ENCODE data around the gene CEPT1. TPM values are rescaled to one million over a fixed set of nuclear protein-coding genes. Genes with fewer than 3 reads are reported as not detected.

The CEPT1 gene
- total RNA-seq, 4 donors from 2014 or later: 32.2 to 53.8 (median 51.7) TPM

DNA sequence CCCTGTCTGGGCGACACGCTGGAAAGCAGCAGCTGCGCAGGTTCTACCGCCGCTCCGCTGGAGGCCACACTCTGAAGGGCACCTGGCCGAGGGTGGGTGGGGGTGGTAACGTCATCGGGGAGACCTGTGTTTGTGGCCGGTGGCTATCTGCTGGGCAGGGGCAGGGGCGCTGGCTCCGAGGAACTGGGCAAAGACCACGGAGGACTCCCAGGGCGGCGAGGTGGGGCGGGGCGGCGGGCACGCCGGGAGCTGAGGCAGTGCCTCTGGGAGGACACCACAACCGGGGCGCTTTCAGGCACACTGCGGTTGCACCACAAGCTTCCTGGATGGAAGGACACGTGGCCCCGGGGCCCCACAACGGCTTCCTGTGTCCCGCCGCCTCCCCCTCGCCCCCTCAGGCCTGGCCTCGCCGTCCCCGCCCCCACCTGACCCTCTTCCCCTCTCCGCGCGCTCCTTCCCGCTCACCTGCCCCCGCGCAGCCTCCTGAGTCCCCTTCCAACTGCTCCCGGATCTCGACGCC is 63.7 kb downstream of the CEPT1 start:
- peak overlapping the region; percentile 34 to 84 (median 70) for H3K4me3 ChIP-seq (replicated peaks in 1 of 3)
- intact Hi-C loops (cut with DNase I): no loop called here
- H3K27ac ChIP-seq: peak overlapping the region; percentile 43 to 89 (median 86)
- WGBS, 2 donors: 9 to 25% methylated on average over 17 to 29 of the region's 41 CpGs
- DNase-seq: peak; percentile 81 to 85
- no peaks in the 10 kb centered on the region for H3K27me3 ChIP-seq
- H3K9me3 ChIP-seq: no peaks in the 10 kb centered on the region
- no peaks in the 10 kb centered on the region for H3K36me3 ChIP-seq
- TF ChIP-seq POLR2A (IDR thresholded peaks at IDR 0.05): peak in 1 of 2 donors; percentile 1
- TF ChIP-seq, protein P1, sequence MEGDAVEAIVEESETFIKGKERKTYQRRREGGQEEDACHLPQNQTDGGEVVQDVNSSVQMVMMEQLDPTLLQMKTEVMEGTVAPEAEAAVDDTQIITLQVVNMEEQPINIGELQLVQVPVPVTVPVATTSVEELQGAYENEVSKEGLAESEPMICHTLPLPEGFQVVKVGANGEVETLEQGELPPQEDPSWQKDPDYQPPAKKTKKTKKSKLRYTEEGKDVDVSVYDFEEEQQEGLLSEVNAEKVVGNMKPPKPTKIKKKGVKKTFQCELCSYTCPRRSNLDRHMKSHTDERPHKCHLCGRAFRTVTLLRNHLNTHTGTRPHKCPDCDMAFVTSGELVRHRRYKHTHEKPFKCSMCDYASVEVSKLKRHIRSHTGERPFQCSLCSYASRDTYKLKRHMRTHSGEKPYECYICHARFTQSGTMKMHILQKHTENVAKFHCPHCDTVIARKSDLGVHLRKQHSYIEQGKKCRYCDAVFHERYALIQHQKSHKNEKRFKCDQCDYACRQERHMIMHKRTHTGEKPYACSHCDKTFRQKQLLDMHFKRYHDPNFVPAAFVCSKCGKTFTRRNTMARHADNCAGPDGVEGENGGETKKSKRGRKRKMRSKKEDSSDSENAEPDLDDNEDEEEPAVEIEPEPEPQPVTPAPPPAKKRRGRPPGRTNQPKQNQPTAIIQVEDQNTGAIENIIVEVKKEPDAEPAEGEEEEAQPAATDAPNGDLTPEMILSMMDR (IDR thresholded peaks at IDR 0.05): no peak
- peaks cover 21 to 32% of the 10 kb centered on the region in 2 donors for H3K4me1 ChIP-seq

DNA sequence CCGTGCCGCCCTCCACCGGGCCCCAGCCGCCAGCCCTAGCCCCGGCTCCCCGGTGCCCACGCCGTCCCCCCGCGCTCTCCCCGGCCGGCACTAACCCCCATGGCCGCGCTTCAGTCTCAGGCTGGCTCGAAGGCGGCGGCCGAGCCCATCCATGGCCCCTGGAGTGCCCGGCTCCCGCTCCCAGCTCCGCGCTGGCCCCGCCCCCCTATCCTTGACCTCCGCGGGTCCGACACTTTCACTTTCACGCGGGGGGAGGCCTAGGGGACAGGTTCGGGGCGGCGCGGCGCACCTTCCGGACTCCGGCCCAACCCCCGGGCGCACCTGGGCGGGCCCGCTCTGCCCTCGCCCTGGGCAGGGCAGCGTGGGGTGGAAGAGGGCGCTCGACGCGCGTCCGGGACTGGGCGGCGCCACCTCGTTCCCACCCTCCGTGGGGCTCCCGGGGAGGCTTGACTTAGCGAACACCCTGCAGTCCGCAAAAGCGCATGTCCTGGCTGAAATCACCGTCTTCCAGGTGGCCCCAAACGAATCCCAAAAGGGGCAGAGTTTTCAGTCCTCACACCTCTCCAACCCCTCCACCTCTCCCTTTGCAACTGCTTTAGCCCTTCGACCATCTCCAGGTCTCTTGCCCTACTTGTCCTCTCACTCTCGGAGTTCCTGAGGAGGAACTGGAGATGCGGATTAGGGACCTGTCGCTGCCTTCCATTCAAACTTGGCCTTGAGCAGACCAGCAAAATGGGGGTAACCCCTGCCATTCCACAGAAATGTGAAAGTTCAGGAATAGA is 64.4 kb downstream of the CEPT1 start:
- Histone ChIP-seq H3K27ac (peak overlapping the region; percentile 43 to 89 (median 86)), H3K27me3 (no peaks in the 10 kb centered on the region), H3K9me3 (no peaks in the 10 kb centered on the region), H3K36me3 (no peaks in the 10 kb centered on the region), H3K4me3 (replicated peaks in 1 of 3) (peak overlapping the region; percentile 34 to 84 (median 70)), H3K4me1 (peaks cover 21 to 32% of the 10 kb centered on the region in 2 donors)
- intact Hi-C loops (cut with DNase I): no loop called here
- DNase-seq: peak; percentile 81 to 82
- WGBS, 2 donors: 6 to 7% methylated on average over 17 to 31 of the region's 61 CpGs
- TF ChIP-seq POLR2A (IDR thresholded peaks at IDR 0.05): peak in 1 of 2 donors; percentile 78
- TF ChIP-seq, protein P1 (IDR thresholded peaks at IDR 0.05): peak in 1 of 6 experiments; percentile 6

DNA sequence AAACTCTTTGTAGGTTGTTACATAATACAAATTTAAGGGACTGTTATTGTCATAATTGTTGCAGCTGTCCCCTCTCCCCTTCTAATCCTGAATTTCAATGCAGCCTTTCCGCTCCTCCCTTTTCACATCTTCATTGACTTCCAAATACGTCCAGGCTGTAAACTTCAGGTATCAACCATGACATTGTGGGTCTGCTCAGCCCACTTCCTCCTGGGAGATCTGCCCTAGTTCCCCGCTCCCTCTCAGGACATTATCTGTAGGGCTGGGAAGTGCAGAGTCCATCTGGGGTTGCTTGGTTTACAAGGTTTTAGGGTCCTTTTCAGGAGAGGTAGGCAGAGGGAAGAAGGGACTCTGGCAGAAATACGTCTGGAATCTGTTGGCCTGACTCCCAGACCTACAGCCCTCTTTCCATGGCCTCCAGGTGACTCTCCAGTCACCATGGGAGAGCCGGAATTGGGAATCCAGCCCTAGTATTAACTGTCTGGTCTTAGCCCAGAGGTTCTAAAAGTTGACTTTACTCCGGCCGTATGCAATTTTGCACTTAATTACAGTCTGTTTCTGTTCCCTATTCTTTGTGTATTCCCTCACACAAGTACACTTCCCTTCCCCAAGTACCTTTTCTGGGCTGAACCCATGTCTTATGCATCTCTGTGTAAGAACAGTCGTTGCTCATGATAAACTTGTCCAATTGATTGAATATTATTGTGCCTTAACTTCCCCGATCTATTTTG is 65.1 kb downstream of the CEPT1 start:
- 72 to 73% methylated on average over 9 of the region's 9 CpGs for WGBS, 2 donors
- DNase-seq: no peak
- H3K27me3 ChIP-seq: no peaks in the 10 kb centered on the region
- H3K9me3 ChIP-seq: no peaks in the 10 kb centered on the region
- H3K27ac ChIP-seq: peak overlapping the region in 2 of 3 donors; percentile 86 to 89
- intact Hi-C loops (cut with DNase I): no loop called here
- H3K36me3 ChIP-seq: no peaks in the 10 kb centered on the region
- H3K4me1 ChIP-seq: peaks cover 21 to 32% of the 10 kb centered on the region in 2 donors
- peak overlapping the region in 1 of 3 donors; percentile 70 for H3K4me3 ChIP-seq (replicated peaks in 1 of 3)
- TF ChIP-seq, protein P1 (IDR thresholded peaks at IDR 0.05): no peak

DNA sequence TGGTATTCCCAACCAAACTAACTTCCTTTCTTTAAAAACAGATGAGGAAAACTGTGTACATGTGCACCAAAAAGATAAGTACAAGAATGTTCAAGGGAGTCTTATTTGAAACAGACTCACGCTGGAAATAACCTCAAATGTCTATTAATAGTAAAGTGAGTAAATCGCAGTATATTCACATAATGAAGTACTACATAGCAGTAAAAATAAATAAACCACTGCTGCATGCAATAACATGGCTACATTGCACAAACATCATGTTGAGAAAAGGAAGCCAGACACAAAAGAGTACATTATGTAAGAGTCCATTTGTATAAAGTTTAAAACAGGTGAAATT is 65.7 kb downstream of the CEPT1 start:
- intact Hi-C loops (cut with DNase I): no loop called here
- Histone ChIP-seq H3K9me3 (no peaks in the 10 kb centered on the region), H3K27ac (no peak overlapping the region), H3K4me3 (replicated peaks in 1 of 3) (no peak overlapping the region), H3K27me3 (no peaks in the 10 kb centered on the region), H3K4me1 (peaks cover 21 to 32% of the 10 kb centered on the region in 2 donors), H3K36me3 (no peaks in the 10 kb centered on the region)
- WGBS, 2 donors: 62 to 77% methylated on average over 2 of the region's 2 CpGs
- no peak for DNase-seq
- no peak for TF ChIP-seq POLR2A (IDR thresholded peaks at IDR 0.05)
- TF ChIP-seq, protein P1 (IDR thresholded peaks at IDR 0.05): no peak

Measured in thyroid gland (tissue), 4 donors.